Choroid plexus epithelial cell (primary cell): ENCODE measurements around the gene REPS1.
A peak's percentile ranks its signal among the peaks of the same experiment; 100 is the strongest.

Source experiments
- DNase-seq: peaks from one replicate; pipeline ENCODE4 v3.0.0-alpha.2; 2010; ENCODE audit warnings: low read depth
- H3K4me3 ChIP-seq: 2 replicates; pipeline ENCODE4 v1.5.1; 2011; ENCODE audit warnings: low read depth, mild to moderate bottlenecking, control low read depth, low read length, moderate library complexity
- TF ChIP-seq, protein P1 (sequence below): conservative IDR thresholded peaks from 2 replicates; pipeline ENCODE4 v1.5.1; 2011; ENCODE audit warnings: low read depth, mild to moderate bottlenecking, control low read depth, inconsistent platforms, low read length, moderate library complexity

Gene REPS1

GRCh38 chr6:138977646-138978167, 10.3 kb downstream of the REPS1 start:
- TF ChIP-seq, protein P1, sequence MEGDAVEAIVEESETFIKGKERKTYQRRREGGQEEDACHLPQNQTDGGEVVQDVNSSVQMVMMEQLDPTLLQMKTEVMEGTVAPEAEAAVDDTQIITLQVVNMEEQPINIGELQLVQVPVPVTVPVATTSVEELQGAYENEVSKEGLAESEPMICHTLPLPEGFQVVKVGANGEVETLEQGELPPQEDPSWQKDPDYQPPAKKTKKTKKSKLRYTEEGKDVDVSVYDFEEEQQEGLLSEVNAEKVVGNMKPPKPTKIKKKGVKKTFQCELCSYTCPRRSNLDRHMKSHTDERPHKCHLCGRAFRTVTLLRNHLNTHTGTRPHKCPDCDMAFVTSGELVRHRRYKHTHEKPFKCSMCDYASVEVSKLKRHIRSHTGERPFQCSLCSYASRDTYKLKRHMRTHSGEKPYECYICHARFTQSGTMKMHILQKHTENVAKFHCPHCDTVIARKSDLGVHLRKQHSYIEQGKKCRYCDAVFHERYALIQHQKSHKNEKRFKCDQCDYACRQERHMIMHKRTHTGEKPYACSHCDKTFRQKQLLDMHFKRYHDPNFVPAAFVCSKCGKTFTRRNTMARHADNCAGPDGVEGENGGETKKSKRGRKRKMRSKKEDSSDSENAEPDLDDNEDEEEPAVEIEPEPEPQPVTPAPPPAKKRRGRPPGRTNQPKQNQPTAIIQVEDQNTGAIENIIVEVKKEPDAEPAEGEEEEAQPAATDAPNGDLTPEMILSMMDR = no peak
- no peak overlapping the region for H3K4me3 ChIP-seq
- DNase-seq = no peak

DNA sequence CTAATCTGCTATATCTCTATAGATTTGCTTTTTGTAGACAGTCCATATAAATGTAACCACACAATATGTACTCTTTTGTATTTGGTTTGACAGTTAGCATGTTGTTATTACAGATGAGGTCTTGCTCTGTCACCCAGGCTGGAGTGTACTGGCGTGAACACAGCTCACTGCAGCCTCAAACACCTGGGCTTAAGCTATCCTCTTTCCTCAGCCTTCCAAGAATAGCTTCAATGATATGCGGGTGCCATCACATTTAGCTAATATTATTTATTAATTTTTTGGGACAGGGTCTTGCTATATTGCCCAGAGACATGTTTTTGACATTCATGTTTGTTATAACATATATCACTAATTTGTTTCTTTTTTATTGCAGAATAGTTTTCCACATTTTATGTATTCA, 10.8 kb downstream of the REPS1 start:
- no peak overlapping the region for H3K4me3 ChIP-seq
- DNase-seq = no peak
- TF ChIP-seq, protein P1 = no peak

DNA sequence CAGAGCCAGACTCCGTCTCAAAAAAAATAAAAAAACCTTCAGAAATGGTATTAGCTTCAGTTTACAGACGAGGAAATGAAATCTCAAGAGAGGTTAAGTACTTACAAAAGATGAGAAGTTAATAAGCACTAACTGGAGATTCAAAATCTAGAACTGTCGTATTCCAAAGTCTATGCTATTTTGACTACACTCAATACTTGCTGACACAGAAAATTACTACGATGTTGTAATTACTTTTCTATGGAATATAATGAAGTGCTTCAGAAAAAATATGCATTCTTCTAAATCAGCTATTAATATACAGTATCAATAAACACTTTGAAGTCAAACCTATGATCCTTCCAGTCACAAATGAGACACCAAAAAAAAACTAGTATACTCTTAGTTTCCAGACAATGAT, 12.2 kb downstream of the REPS1 start:
- H3K4me3 ChIP-seq = no peak overlapping the region
- DNase-seq = no peak
- TF ChIP-seq, protein P1 = no peak

DNA sequence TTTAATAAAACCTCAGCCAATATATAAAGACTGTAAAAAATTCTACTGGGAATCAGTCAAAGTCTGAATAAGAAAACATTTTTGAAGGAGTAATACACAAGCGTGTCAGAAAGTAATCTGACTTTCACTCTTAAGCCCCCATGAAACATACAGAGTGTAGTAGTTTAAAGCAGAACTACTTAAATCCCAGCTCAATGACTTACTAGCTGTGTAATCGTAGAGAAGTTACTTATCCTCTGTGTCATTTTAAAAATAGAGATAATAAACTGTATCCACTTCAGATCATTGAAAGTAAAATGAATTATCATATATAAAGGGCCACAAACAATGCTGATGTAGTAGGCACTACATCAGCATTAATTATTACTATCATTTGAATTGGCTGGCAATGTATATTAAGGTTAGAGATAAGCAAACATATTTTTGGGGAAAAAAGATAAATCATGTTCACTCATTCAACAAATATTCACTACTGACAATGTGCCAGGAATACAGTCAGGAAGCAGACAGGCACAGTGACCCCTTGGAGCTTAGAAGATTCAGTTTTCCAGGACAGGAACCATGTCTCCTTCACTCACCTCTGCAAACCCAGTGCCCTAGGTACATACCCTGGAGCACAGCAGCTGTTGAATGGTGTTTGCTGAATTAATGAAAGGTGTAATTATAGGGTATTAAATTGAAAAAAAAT, 14.4 kb downstream of the REPS1 start:
- TF ChIP-seq, protein P1 = no peak
- no peak overlapping the region for H3K4me3 ChIP-seq
- peak; percentile 61 for DNase-seq

DNA sequence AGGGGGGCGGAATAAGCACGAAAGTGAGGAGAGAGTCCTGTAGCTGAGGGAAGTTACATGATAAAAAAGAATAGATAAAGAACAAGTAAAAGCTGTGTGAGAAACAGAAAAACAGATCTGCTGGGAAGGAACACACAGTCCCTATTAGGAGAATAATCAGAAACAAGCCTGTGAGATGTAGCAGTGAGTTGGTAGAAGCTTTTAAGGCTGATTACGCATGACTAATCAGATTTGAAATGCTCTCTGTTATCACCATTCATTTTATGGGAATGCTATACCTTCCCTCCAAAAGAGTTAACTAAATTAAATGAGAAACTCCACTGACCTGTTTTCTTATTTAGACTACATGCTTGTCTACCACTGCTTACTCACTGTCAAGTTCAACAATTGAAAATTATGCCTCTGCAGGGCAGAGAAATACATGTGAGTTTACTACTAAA, 15.8 kb downstream of the REPS1 start:
- DNase-seq = peak; percentile 53
- no peak overlapping the region for H3K4me3 ChIP-seq
- TF ChIP-seq, protein P1 = no peak

- H3K4me3 ChIP-seq = no peak overlapping the region
- DNase-seq = no peak
- TF ChIP-seq, protein P1 = no peak
These were observed 16.5 kb downstream of the REPS1 start for GRCh38 chr6:138971601-138972000.

- TF ChIP-seq, protein P1 = no peak
- H3K4me3 ChIP-seq = no peak overlapping the region
- peak; percentile 93 for DNase-seq
These were observed 17.1 kb downstream of the REPS1 start for GRCh38 chr6:138970856-138971425.
